DOHH2 (cell line): Measurements from ENCODE around the gene TANC1.

Experiments used
- H3F3A ChIP-seq: fragments of 200-600 bp; sonication (generic), shearing (Covaris generic); 2 replicates; pipeline ENCODE4 v1.6.0; 2016; ENCODE audit warnings: antibody characterized with exemption, mild to moderate bottlenecking; ENCODE audit not compliant: control insufficient read depth, insufficient read depth
- H3K27ac ChIP-seq: fragments of 200-600 bp; sonication (generic); 2 replicates; pipeline ENCODE4 v1.5.1; 2014; ENCODE audit warnings: low read depth, mild to moderate bottlenecking, low read length, moderate library complexity
- H3K27me3 ChIP-seq: fragments of 200-600 bp; sonication (generic); 2 replicates; pipeline ENCODE4 v1.6.1; 2014; ENCODE audit warnings: mild to moderate bottlenecking, low read length, mixed read lengths; ENCODE audit not compliant: control insufficient read depth
- H3K36me3 ChIP-seq: fragments of 200-600 bp; sonication (generic); 2 replicates; pipeline ENCODE4 v1.6.1; 2014; ENCODE audit warnings: mild to moderate bottlenecking, low read length, moderate library complexity, mixed read lengths; ENCODE audit not compliant: control insufficient read depth
- H3K4me1 ChIP-seq: fragments of 200-600 bp; sonication (generic); 2 replicates; pipeline ENCODE4 v1.6.1; 2014; ENCODE audit warnings: mild to moderate bottlenecking, low read length, mixed read lengths; ENCODE audit not compliant: control insufficient read depth
- H3K4me2 ChIP-seq: fragments of 200-600 bp; sonication (generic); 2 replicates; pipeline ENCODE4 v1.6.0; 2014; ENCODE audit warnings: mild to moderate bottlenecking, low read length, moderate library complexity
- H3K4me3 ChIP-seq: fragments of 200-600 bp; sonication (generic); 2 replicates; pipeline ENCODE4 v1.5.1; 2014; ENCODE audit warnings: mild to moderate bottlenecking, low read length, mixed read lengths
- H3K79me2 ChIP-seq: fragments of 200-600 bp; sonication (generic); 2 replicates; pipeline ENCODE4 v1.6.1; 2014; ENCODE audit warnings: mild to moderate bottlenecking, low read length, mixed read lengths; ENCODE audit not compliant: control insufficient read depth
- H3K9me2 ChIP-seq: fragments of 200-600 bp; sonication (generic); replicated peaks from 2 replicates; pipeline ENCODE4 v1.6.1; 2014; ENCODE audit warnings: mild to moderate bottlenecking, low read length, mixed read lengths; ENCODE audit not compliant: control insufficient read depth
- H3K9me3 ChIP-seq: fragments of 200-600 bp; sonication (generic); 2 replicates; pipeline ENCODE4 v1.6.1; 2014; ENCODE audit warnings: antibody characterized with exemption, low read length, mixed read lengths; ENCODE audit not compliant: control insufficient read depth, insufficient read depth
- H4K20me1 ChIP-seq: fragments of 200-600 bp; sonication (generic); 2 replicates; pipeline ENCODE4 v1.6.0; 2014; ENCODE audit warnings: low read depth, mild to moderate bottlenecking, antibody characterized with exemption, low read length, moderate library complexity; ENCODE audit not compliant: control insufficient read depth, insufficient read depth
- EZH2phosphoT487 ChIP-seq: fragments of 200-600 bp; sonication (generic); IDR thresholded peaks from 2 replicates; pipeline ENCODE4 v1.6.1; 2017; ENCODE audit warnings: borderline replicate concordance, mild to moderate bottlenecking, antibody characterized with exemption, low read length, moderate library complexity, mixed read lengths
- TF ChIP-seq, protein P1 (sequence below): fragments of 200-600 bp; sonication (generic); IDR thresholded peaks from one replicate; pipeline ENCODE4 v1.5.1; 2014; ENCODE audit warnings: antibody characterized with exemption, mild to moderate bottlenecking, low read depth, low read length; ENCODE audit not compliant: poor library complexity, severe bottlenecking

TANC1 gene

DNA sequence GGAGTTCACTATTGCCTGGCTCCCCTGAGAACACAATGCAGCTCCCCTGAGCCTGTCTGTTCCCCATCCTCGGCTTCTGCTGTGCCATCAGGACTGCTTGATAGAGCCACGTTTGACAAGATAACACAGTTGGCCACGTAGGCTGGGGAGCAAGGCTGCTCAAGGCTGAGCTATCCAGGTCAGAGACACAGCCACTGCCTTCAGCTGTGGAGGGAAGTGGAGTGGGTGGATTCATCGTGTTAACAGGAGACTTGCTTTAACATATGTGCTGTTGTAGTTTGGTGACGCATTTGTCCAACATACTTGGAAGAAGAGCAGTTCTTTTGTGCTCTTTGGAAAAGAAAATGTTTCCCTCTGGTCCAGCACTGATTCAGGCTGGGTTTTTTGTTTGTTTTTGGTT is 249.2 kb downstream of the TANC1 start:
- no peaks in the 10 kb centered on the region for H3K9me2 ChIP-seq
- H3K9me3 ChIP-seq, result no peaks in the 10 kb centered on the region
- no peaks in the 10 kb centered on the region for H4K20me1 ChIP-seq
- no peak overlapping the region for H3K27ac ChIP-seq
- TF ChIP-seq, protein P1, sequence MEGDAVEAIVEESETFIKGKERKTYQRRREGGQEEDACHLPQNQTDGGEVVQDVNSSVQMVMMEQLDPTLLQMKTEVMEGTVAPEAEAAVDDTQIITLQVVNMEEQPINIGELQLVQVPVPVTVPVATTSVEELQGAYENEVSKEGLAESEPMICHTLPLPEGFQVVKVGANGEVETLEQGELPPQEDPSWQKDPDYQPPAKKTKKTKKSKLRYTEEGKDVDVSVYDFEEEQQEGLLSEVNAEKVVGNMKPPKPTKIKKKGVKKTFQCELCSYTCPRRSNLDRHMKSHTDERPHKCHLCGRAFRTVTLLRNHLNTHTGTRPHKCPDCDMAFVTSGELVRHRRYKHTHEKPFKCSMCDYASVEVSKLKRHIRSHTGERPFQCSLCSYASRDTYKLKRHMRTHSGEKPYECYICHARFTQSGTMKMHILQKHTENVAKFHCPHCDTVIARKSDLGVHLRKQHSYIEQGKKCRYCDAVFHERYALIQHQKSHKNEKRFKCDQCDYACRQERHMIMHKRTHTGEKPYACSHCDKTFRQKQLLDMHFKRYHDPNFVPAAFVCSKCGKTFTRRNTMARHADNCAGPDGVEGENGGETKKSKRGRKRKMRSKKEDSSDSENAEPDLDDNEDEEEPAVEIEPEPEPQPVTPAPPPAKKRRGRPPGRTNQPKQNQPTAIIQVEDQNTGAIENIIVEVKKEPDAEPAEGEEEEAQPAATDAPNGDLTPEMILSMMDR, result no peak
- TF ChIP-seq EZH2phosphoT487, result no peak
- no peak overlapping the region for H3K4me2 ChIP-seq
- H3K27me3 ChIP-seq, result no peaks in the 10 kb centered on the region
- no peaks in the 10 kb centered on the region for H3F3A ChIP-seq
- H3K4me1 ChIP-seq, result no peaks in the 10 kb centered on the region
- no peaks in the 10 kb centered on the region for H3K36me3 ChIP-seq
- H3K4me3 ChIP-seq, result no peak overlapping the region
- no peaks in the 10 kb centered on the region for H3K79me2 ChIP-seq

- Histone ChIP-seq H4K20me1 (no peaks in the 10 kb centered on the region), H3K27ac (no peak overlapping the region), H3K4me2 (no peak overlapping the region), H3K36me3 (no peaks in the 10 kb centered on the region), H3K79me2 (no peaks in the 10 kb centered on the region), H3F3A (no peaks in the 10 kb centered on the region), H3K9me3 (no peaks in the 10 kb centered on the region), H3K4me1 (no peaks in the 10 kb centered on the region), H3K9me2 (no peaks in the 10 kb centered on the region), H3K27me3 (no peaks in the 10 kb centered on the region), H3K4me3 (no peak overlapping the region)
- TF ChIP-seq, protein P1, result no peak
- no peak for TF ChIP-seq EZH2phosphoT487
These were observed 249.9 kb downstream of the TANC1 start for GRCh38 chr2:159218389-159218788.

DNA sequence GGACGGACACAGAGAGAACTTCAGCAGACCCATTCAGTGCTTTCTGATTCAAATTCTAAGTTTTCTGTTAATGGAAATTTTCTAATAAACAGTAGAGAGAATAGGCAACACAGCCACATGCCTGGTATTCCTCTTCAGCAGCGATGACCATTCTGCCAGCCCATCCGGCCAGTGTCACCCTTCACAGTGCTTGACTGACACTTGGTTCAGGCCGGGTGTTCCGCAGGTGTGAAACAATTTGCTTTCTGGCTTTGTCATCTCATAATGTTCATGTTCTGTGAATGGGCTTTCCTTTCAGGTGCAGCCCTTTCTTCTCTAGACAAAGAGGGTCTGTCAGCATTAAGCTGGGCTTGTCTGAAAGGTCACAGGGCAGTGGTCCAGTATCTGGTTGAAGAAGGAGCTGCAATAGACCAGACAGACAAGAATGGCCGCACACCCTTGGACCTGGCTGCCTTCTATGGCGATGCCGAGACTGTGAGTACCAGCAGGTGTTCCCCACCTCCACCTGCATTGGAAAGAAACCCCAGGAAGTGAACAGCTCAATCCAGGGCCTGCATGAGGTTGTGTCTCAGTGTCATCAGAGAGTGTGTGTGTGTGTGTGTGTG is 251.1 kb downstream of the TANC1 start:
- Histone ChIP-seq H3F3A (no peaks in the 10 kb centered on the region), H3K27ac (no peak overlapping the region), H3K4me1 (no peaks in the 10 kb centered on the region), H3K36me3 (no peaks in the 10 kb centered on the region), H4K20me1 (no peaks in the 10 kb centered on the region), H3K79me2 (no peaks in the 10 kb centered on the region), H3K9me3 (no peaks in the 10 kb centered on the region), H3K9me2 (no peaks in the 10 kb centered on the region), H3K4me3 (no peak overlapping the region), H3K4me2 (no peak overlapping the region), H3K27me3 (no peaks in the 10 kb centered on the region)
- TF ChIP-seq, protein P1, result no peak
- TF ChIP-seq EZH2phosphoT487, result no peak
